GM12878 (cell line): ENCODE results near the gene NOB1. TPM values are rescaled to one million over a fixed set of nuclear protein-coding genes. Genes with fewer than 3 reads are reported as not detected.

Experiments
- ATAC-seq: fragments of 200-7000 bp; cut with Tn5 transposase; 3 replicates; pipeline ENCODE4 v1.9.1; 2020; ENCODE audit warnings: mild to moderate bottlenecking, moderate library complexity
- BruUV-seq: library from RNA; stranded (reverse); fragments of 400-500 nt; replicated peaks from 2 replicates; lab custom pipeline; 2021; lab: Mats Ljungman, UMichigan
- CTCF ChIA-PET: fragments of 300-600 bp; sonication (Branson Sonifier 250); formaldehyde crosslinking; extraction: SDS; loops from one replicate; lab custom pipeline; 2021; ENCODE audit warnings: inconsistent platforms; lab: Yijun Ruan, JAX
- POLR2A ChIA-PET: fragments of 350-600 bp; formaldehyde crosslinking; extraction: SDS; loops from one replicate; lab custom pipeline; 2021; ENCODE audit warnings: inconsistent platforms; lab: Charles Lee
- RAD21 ChIA-PET: fragments of 300-600 bp; sonication (Branson Sonifier 250); formaldehyde crosslinking; loops from one replicate; lab custom pipeline; 2023; ENCODE audit warnings: antibody characterized with exemption; ENCODE audit not compliant: unreplicated experiment; lab: Charles Lee
- SMC1A ChIA-PET: fragments of 300-600 bp; sonication (Branson Sonifier 250); formaldehyde crosslinking; loops from one replicate; lab custom pipeline; 2023; ENCODE audit not compliant: unreplicated experiment, uncharacterized antibody; lab: Charles Lee
- DNase-seq: peaks from one replicate; pipeline ENCODE4 v3.0.0-alpha.2; 2011; ENCODE audit warnings: low read depth, low spot score
- FAIRE-seq: peaks from 3 replicates; lab custom pipeline; 2011; peaks lifted over from hg19 to GRCh38; lab: Jason Lieb, UNC
- H2AFZ ChIP-seq: 2 replicates; pipeline ENCODE4 v1.6.0; 2011; ENCODE audit warnings: low read depth, low read length, control low read depth; ENCODE audit not compliant: control insufficient read depth
- H3K27ac ChIP-seq: 2 replicates; pipeline ENCODE4 v1.5.1; 2011; ENCODE audit warnings: control low read depth; ENCODE audit not compliant: control insufficient read depth, insufficient read depth
- H3K27me3 ChIP-seq, 2 experiments: replicated peaks in 1 of 2; 2 replicates each; pipeline versions ENCODE4 v1.6.0 to v1.6.1; 2011; ENCODE audit warnings: low read length in 1 of 2; ENCODE audit not compliant: control insufficient read depth in 2 of 2, insufficient read depth in 2 of 2
- H3K36me3 ChIP-seq, 2 experiments: 2 replicates each; pipeline ENCODE4 v1.5.1; 2011; ENCODE audit warnings: low read length in 1 of 2; ENCODE audit not compliant: control insufficient read depth in 2 of 2, insufficient read depth in 2 of 2
- H3K4me1 ChIP-seq: 2 replicates; pipeline ENCODE4 v1.6.1; 2011; ENCODE audit warnings: mild to moderate bottlenecking, low read length, moderate library complexity, mixed read lengths; ENCODE audit not compliant: control insufficient read depth, insufficient read depth
- H3K4me2 ChIP-seq: 2 replicates; pipeline ENCODE4 v1.6.0; 2011; ENCODE audit warnings: control low read depth; ENCODE audit not compliant: control insufficient read depth, insufficient read depth
- H3K4me3 ChIP-seq: fragments of 200-600 bp; sonication (generic); 2 replicates; pipeline ENCODE4 v1.5.1; 2016
- H3K79me2 ChIP-seq: 2 replicates; pipeline ENCODE4 v1.6.0; 2011; ENCODE audit warnings: low read length; ENCODE audit not compliant: control insufficient read depth, insufficient read depth
- H3K9ac ChIP-seq: 2 replicates; pipeline ENCODE4 v1.8.0; 2011; ENCODE audit warnings: low read length, control low read depth, mixed read lengths; ENCODE audit not compliant: control insufficient read depth, insufficient read depth
- H3K9me3 ChIP-seq: replicated peaks from 3 replicates; pipeline ENCODE4 v1.5.1; 2011; ENCODE audit warnings: mild to moderate bottlenecking, low read length; ENCODE audit not compliant: control insufficient read depth, insufficient read depth
- H4K20me1 ChIP-seq: 2 replicates; pipeline ENCODE4 v1.6.0; 2011; ENCODE audit not compliant: control insufficient read depth, insufficient read depth
- ATF7 ChIP-seq: fragments of 450-650 bp; IDR thresholded peaks from 2 replicates; pipeline ENCODE4 v1.6.1; 2016; ENCODE audit warnings: low read depth, mild to moderate bottlenecking
- CBFB ChIP-seq: IDR thresholded peaks from 2 replicates; pipeline ENCODE4 v1.6.1; 2016; ENCODE audit warnings: antibody characterized with exemption, low read depth
- ESRRA ChIP-seq: IDR thresholded peaks from 2 replicates; pipeline ENCODE4 v1.6.1; 2012; ENCODE audit warnings: mild to moderate bottlenecking, low read length, improper control_type of control experiment
- GABPA ChIP-seq: IDR thresholded peaks from 2 replicates; pipeline ENCODE4 v1.6.1; 2014; ENCODE audit warnings: antibody characterized with exemption, low read depth, mild to moderate bottlenecking, inconsistent platforms
- MEF2B ChIP-seq: fragments of 450-650 bp; IDR thresholded peaks from 2 replicates; pipeline ENCODE4 v1.6.1; 2018; ENCODE audit warnings: mild to moderate bottlenecking, moderate library complexity; ENCODE audit not compliant: partially characterized antibody, poor library complexity, severe bottlenecking
- MXI1 ChIP-seq: fragments of 150-350 bp; IDR thresholded peaks from 2 replicates; pipeline ENCODE4 v1.6.1; 2011; ENCODE audit warnings: low read depth, mild to moderate bottlenecking, inconsistent platforms, low read length, improper control_type of control experiment
- MYB ChIP-seq: fragments of 150-350 bp; IDR thresholded peaks from 2 replicates; pipeline ENCODE4 v1.6.1; 2014; ENCODE audit warnings: mild to moderate bottlenecking, low read depth, low read length, borderline replicate concordance
- NFIC ChIP-seq: IDR thresholded peaks from 2 replicates; pipeline ENCODE4 v1.6.1; 2012; ENCODE audit warnings: low read depth, mild to moderate bottlenecking, inconsistent platforms, low read length, moderate library complexity
- RCOR1 ChIP-seq: conservative IDR thresholded peaks from 2 replicates; pipeline ENCODE4 v1.6.1; 2012; ENCODE audit warnings: low read depth, low read length, improper control_type of control experiment
- SREBF2 ChIP-seq: IDR thresholded peaks from 2 replicates; pipeline ENCODE4 v1.6.1; 2012; ENCODE audit warnings: mild to moderate bottlenecking, low read length
- TCF7 ChIP-seq: IDR thresholded peaks from 2 replicates; pipeline ENCODE4 v1.6.1; 2014; ENCODE audit warnings: antibody characterized with exemption, borderline replicate concordance
- WGBS: methylation state at CpG from one replicate; pipeline ENCODE4 v1.1.6; 2016; ENCODE audit warnings: low lambda C conversion rate; ENCODE audit not compliant: insufficient replicate concordance, insufficient coverage; ENCODE audit errors: missing lambda C conversion rate; 5-methylcytosine and 5-hydroxymethylcytosine counted together
- in situ Hi-C: fragments of 300-500 bp; cut with MboI; formaldehyde crosslinking; loops from 9 replicates; pipeline ENCODE4 v1.14.3; 2018; ENCODE audit warnings: mixed read lengths
- intact Hi-C: fragments of 100-400 bp; cut with micrococcal nuclease; formaldehyde crosslinking; loops from one replicate; pipeline ENCODE4 v1.14.2; 2022; ENCODE audit not compliant: unreplicated experiment
- polyA plus RNA-seq, 11 experiments: library from polyadenylated mRNA; depleted of rRNA in 4 of 11; unstranded in 6 of 11; stranded (reverse) in 5 of 11; fragments of >200 nt; fragmentation: Nextera tagmentation in 4 of 11; fragmentation: Illumina TruSeq in 1 of 11; extraction: Ambion mirVana in 4 of 11; extraction: Trizol in 1 of 11; gene quantifications; 1 replicate in 1 of 11; 2 replicates in 10 of 11; pipeline versions ENCODE4 v1.2.1 to v1.2.3, GENCODE V29; 2011 to 2016; ENCODE audit warnings: inconsistent platforms in 2 of 11, missing spikeins in 2 of 11, low read depth in 1 of 11
- total RNA-seq, 4 experiments: library from RNA; depleted of rRNA in 3 of 4; stranded (reverse); fragments of >200 nt in 3 of 4; fragmentation: Illumina TruSeq in 1 of 4; extraction: Trizol in 1 of 4; gene quantifications; 2 replicates each; pipeline versions ENCODE4 v1.2.1 to v1.2.3, GENCODE V29; 2013 to 2021
- TF ChIP-seq, protein P1 (sequence below): fragments of 450-650 bp; IDR thresholded peaks from 2 replicates; pipeline ENCODE4 v1.6.1; 2017; ENCODE audit warnings: mild to moderate bottlenecking
- TF ChIP-seq, protein P2 (sequence below): IDR thresholded peaks from 2 replicates; pipeline ENCODE4 v1.6.1; 2011; ENCODE audit warnings: low read depth, mild to moderate bottlenecking, low read length, moderate library complexity, borderline replicate concordance; ENCODE audit errors: extremely low read depth
- TF ChIP-seq, protein P3 (sequence below): fragments of 450-650 bp; formaldehyde crosslinking; IDR thresholded peaks from 2 replicates; pipeline ENCODE4 v1.4.0; 2020; ENCODE audit warnings: mild to moderate bottlenecking, moderate library complexity

NOB1 gene
- total and polyA plus RNA-seq, 10 of the 15 experiments (the other 5 are each of a cell fraction or from before 2014, with no cell fraction given) = 31.1 to 117 (median 78.0) TPM

DNA sequence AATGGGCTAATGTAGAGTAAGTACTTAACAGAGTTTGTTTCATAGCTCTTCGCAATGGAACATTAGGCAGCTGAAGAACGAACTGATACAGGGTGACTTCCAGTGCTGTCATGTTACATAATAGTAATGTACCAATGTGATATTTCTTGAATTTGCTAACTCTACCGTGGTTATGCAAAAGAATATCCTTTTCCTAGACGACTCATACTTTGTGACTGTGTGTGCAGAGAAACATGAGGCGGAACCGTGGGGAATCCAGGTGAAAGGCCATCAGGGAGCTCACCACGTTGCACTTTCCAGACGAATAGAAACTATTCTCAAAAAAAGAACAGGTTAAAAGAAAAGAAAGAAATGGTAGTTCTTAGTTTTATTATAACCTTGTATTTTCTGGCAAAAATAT is 13.2 kb downstream of the NOB1 start:
- TF ChIP-seq MXI1 = no peak
- no peak for TF ChIP-seq MYB
- TF ChIP-seq RCOR1 = no peak
- no peak for TF ChIP-seq NFIC
- TF ChIP-seq ESRRA = no peak
- TF ChIP-seq GABPA = no peak
- TF ChIP-seq, protein P1, sequence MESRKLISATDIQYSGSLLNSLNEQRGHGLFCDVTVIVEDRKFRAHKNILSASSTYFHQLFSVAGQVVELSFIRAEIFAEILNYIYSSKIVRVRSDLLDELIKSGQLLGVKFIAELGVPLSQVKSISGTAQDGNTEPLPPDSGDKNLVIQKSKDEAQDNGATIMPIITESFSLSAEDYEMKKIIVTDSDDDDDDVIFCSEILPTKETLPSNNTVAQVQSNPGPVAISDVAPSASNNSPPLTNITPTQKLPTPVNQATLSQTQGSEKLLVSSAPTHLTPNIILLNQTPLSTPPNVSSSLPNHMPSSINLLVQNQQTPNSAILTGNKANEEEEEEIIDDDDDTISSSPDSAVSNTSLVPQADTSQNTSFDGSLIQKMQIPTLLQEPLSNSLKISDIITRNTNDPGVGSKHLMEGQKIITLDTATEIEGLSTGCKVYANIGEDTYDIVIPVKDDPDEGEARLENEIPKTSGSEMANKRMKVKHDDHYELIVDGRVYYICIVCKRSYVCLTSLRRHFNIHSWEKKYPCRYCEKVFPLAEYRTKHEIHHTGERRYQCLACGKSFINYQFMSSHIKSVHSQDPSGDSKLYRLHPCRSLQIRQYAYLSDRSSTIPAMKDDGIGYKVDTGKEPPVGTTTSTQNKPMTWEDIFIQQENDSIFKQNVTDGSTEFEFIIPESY = no peak
- TF ChIP-seq MEF2B = no peak
- TF ChIP-seq, protein P2, sequence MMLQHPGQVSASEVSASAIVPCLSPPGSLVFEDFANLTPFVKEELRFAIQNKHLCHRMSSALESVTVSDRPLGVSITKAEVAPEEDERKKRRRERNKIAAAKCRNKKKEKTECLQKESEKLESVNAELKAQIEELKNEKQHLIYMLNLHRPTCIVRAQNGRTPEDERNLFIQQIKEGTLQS = no peak
- TF ChIP-seq SREBF2 = no peak
- TF ChIP-seq TCF7 = no peak
- TF ChIP-seq ATF7 = no peak
- no peak for TF ChIP-seq CBFB
- TF ChIP-seq, protein P3, sequence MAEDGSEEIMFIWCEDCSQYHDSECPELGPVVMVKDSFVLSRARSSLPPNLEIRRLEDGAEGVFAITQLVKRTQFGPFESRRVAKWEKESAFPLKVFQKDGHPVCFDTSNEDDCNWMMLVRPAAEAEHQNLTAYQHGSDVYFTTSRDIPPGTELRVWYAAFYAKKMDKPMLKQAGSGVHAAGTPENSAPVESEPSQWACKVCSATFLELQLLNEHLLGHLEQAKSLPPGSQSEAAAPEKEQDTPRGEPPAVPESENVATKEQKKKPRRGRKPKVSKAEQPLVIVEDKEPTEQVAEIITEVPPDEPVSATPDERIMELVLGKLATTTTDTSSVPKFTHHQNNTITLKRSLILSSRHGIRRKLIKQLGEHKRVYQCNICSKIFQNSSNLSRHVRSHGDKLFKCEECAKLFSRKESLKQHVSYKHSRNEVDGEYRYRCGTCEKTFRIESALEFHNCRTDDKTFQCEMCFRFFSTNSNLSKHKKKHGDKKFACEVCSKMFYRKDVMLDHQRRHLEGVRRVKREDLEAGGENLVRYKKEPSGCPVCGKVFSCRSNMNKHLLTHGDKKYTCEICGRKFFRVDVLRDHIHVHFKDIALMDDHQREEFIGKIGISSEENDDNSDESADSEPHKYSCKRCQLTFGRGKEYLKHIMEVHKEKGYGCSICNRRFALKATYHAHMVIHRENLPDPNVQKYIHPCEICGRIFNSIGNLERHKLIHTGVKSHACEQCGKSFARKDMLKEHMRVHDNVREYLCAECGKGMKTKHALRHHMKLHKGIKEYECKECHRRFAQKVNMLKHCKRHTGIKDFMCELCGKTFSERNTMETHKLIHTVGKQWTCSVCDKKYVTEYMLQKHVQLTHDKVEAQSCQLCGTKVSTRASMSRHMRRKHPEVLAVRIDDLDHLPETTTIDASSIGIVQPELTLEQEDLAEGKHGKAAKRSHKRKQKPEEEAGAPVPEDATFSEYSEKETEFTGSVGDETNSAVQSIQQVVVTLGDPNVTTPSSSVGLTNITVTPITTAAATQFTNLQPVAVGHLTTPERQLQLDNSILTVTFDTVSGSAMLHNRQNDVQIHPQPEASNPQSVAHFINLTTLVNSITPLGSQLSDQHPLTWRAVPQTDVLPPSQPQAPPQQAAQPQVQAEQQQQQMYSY (CRISPR knock-in tag) = no peak
- no peak for DNase-seq
- H3K4me3 ChIP-seq = no peak overlapping the region
- SMC1A ChIA-PET = interaction anchor here (0.6 to 1.6 kb wide), 3 partner anchors 11 to 30 kb away, joined by 3 read pairs; no protein-coding TSS in a partner anchor
- no TSS peak for BruUV-seq
- FAIRE-seq = no peak
- no peaks in the 10 kb centered on the region for H3K4me1 ChIP-seq
- no peaks in the 10 kb centered on the region for H3K27me3 ChIP-seq
- peaks cover 35 to 45% of the 10 kb centered on the region in 2 experiments for H3K36me3 ChIP-seq
- no peak for ATAC-seq
- POLR2A ChIA-PET = interaction anchor here (0.6 kb wide), 1 partner anchor 8 kb away, joined by 3 read pairs; no protein-coding TSS in a partner anchor
- 64% methylated on average over 8 of the region's 8 CpGs for WGBS
- intact Hi-C loops = no loop called here
- no peak overlapping the region for H3K9ac ChIP-seq
- RAD21 ChIA-PET = interaction anchor here (1.1 to 1.3 kb wide), 2 partner anchors 13 to 15 kb away, joined by 4 to 5 read pairs; partner anchors contain the start of genes NOB1 and NQO1
- no peaks in the 10 kb centered on the region for H3K9me3 ChIP-seq
- no peaks in the 10 kb centered on the region for H3K79me2 ChIP-seq
- in situ Hi-C loops = no loop called here
- no peaks in the 10 kb centered on the region for H4K20me1 ChIP-seq
- no peak overlapping the region for H2AFZ ChIP-seq
- CTCF ChIA-PET = interaction anchor here (0.6 to 2.5 kb wide), 3 partner anchors 13 to 134 kb away, joined by 3 to 12 read pairs (median 5); partner anchors contain the start of genes NOB1 and NQO1
- no peak overlapping the region for H3K27ac ChIP-seq
- no peak overlapping the region for H3K4me2 ChIP-seq
